LNCaP clone FGC (cell line): Measurements from ENCODE around the gene AXDND1.
"Not testable (repeated sequence)": the region's sequence is repeated elsewhere in the genome, so short reads cannot be mapped to it uniquely, and the experiment has no call there.

ENCODE experiments used
- DNase-seq: peaks from one replicate; pipeline ENCODE4 v3.0.0-alpha.2; 2011; ENCODE audit warnings: low read depth
- H3K4me3 ChIP-seq: 2 replicates; pipeline ENCODE4 v1.5.1; 2011; ENCODE audit warnings: mild to moderate bottlenecking, low read depth, low read length, control low read depth
- TF ChIP-seq, protein P1 (sequence below): IDR thresholded peaks from 2 replicates; pipeline ENCODE4 v1.5.1; 2012; ENCODE audit warnings: mild to moderate bottlenecking; ENCODE audit not compliant: control insufficient read depth, insufficient read depth; ENCODE audit errors: extremely low read depth

The AXDND1 gene

DNA sequence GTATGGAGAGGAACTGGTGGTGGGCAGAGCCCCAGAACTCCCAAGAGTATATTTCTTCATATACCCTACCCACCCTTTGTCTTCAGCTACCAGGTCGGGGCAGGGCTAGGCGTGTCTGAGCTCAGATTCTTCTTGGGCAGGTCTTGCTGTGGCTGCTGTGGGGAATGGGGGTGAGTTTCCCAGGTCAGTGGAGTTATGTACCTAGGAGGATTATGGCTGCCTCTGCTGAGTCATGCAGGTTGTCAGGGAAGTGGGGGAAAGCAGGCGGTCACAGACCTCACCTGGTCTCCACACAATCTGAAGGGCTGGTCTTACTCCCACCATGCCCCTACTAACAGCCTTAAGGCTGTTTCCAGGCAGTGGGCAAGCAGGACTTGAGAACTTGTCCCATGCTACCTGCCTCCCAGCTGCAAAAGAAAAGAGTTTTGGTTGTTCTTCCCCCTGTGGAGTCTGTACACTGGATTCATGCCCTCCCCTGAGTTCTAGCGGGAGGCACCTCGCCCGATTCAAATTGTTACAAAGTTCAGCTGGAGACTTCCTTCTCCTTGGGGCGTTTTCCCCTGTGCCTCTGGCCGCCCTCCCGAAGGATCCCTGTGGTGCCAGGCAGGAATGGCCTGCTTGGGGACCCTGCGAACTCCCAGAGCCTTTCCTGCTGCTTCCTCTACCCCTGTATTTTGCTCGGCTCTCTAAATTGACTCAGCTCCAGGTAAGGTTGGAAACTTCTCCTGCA, 151.4 kb downstream of the AXDND1 start:
- TF ChIP-seq, protein P1, sequence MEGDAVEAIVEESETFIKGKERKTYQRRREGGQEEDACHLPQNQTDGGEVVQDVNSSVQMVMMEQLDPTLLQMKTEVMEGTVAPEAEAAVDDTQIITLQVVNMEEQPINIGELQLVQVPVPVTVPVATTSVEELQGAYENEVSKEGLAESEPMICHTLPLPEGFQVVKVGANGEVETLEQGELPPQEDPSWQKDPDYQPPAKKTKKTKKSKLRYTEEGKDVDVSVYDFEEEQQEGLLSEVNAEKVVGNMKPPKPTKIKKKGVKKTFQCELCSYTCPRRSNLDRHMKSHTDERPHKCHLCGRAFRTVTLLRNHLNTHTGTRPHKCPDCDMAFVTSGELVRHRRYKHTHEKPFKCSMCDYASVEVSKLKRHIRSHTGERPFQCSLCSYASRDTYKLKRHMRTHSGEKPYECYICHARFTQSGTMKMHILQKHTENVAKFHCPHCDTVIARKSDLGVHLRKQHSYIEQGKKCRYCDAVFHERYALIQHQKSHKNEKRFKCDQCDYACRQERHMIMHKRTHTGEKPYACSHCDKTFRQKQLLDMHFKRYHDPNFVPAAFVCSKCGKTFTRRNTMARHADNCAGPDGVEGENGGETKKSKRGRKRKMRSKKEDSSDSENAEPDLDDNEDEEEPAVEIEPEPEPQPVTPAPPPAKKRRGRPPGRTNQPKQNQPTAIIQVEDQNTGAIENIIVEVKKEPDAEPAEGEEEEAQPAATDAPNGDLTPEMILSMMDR, result no peak
- H3K4me3 ChIP-seq, result no peak overlapping the region
- DNase-seq, result no peak

DNA sequence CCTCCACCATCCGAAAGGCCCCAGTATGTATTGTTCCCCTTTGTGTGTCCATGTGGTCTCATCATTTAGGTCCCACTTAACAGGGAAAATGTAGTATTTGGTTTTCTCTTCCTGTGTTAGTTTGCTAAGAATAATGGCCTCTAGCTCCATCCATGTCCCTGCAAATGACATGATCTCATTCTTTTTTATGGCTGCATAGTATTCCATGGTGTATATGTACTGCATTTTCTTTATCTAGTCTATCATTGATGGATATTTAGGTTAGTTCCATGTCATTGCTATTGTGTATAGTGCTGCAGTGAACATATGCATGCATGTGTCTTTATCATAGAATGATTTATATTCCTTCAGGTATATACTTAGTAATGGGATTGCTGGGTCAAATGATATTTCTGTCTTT, 152.8 kb downstream of the AXDND1 start:
- not testable (repeated sequence) for H3K4me3 ChIP-seq, DNase-seq

DNA sequence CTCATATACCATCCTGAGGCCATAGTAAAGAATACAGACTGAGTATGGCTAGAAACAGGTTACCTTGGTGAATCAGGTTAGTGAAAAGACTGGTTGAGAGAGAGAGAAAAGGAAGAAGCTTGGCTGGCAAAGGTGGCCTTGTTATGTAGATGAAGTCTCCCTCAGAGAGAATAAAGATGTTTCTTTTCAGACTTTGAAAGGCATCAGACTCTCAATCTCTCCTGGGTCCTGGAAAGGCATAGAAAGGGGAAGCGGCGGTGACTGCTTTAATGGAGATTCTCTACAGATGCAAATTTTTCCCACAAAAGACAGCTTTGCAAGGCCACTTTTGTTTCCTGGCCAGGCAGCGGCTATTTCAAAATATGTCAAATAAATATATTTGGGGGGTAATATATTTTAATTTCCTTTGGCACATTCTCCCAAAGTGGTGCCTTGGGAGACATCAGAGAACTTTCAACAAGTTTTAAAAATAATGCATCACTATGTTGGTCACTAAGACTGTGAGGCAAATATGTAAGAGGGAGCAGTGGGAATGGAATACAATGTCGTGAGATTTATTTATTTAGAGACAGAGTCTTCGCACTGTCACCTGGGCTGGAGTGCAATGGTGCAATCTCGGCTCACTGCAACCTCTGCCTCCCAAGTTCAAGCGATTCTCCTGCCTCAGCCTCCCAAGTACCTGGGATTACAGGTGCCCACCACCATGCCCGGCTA, 163.9 kb downstream of the AXDND1 start:
- H3K4me3 ChIP-seq, result no peak overlapping the region
- TF ChIP-seq, protein P1, result no peak
- DNase-seq, result no peak

DNA sequence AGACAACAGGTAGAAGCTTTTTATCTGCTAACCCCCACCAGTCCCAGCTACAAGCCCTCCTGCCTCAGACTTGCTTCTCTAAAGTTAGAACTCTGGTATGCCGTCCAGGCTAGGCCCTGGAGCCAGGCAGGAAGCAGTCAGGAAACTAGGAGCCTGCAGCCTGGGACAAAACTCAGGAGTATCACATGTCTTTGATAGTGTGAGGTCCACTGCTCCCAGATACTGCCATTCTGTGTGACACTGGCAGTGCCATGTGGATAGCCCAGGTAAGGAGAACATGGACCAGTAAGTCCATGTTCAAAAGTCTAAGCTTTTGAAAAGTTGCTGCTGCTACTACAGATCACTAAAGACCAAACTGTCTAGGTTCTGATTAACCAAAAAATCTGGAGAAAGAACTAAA, 164.6 kb downstream of the AXDND1 start:
- TF ChIP-seq, protein P1, result no peak
- DNase-seq, result no peak

DNA sequence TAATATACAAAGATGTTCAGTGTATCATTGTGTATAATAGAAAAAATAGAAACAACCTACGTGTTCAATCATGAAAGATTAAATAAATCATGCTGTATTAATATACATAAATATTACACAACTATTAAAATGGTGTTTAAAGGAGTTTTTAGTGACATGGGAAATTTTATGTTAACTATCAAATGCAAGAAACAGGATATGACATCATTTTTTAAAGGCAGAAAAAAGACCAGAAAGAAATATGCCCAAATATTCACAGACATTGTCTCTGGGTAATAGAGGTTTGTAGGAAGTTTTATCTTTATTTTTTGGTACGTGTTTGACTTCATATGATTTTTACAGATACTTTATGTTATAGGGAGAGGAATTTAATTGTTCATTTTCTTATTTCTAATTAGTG, 176.0 kb downstream of the AXDND1 start:
- no peak for DNase-seq
- no peak overlapping the region for H3K4me3 ChIP-seq
- TF ChIP-seq, protein P1, result no peak

More for the DNA sequence above, 164.6 kb downstream of the AXDND1 start:
- H3K4me3 ChIP-seq, result no peak overlapping the region

DNA sequence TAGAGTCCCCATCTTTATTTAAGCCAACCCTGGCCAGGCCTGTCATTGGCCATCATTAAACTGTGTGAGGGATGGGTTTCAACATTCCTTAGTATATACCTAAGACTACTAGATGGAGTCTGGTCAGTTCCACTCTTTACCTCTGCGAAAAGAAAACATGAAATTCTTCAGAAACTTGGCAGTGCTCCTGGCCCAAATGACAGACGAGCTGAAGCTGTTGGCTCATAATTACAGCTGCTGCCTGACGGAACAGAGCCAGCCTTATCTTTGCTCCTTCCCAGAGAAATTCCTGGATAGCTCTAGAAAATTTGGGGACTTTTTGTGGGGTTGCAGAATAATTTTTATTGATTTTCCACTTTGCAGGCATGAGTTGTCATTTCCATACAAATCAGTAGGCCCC, 179.6 kb downstream of the AXDND1 start:
- DNase-seq, result no peak
- no peak overlapping the region for H3K4me3 ChIP-seq
- TF ChIP-seq, protein P1, result no peak

DNA sequence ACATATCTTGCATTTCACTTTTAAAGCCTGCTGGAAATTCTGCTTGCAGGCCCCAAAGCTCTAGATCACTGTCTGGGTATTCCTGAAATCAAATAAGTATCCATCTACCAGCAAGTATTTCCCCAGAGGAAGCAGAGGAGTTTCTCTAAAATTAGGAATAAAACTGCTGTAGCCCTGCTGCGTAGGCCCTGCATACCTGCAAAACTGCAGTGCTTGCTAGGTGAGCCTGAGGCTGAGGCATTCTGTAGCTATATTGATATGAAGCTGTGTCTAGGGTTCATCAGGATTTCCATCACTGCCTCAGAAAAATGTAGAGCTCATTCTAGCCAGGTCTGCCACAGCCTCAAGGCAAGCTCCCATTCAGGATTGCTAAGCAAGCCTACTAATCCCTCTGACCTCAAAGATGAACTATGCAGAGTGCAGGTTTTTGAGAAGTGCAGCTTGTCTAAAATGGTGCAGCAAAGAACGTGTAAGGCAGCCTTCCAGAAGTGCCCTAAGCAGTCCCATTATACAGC, 181.3 kb downstream of the AXDND1 start:
- TF ChIP-seq, protein P1, result no peak
- no peak for DNase-seq
- no peak overlapping the region for H3K4me3 ChIP-seq
